ENCODE results near the gene GLDC.

GLDC gene

GRCh38 chr9:6633378-6633777 lies 12.2 kb downstream of the GLDC start:
- no peak for DNase-seq (ENCODE audit: low read depth in 1 of 2, low spot score in 1 of 2)
- Histone ChIP-seq H3K27ac (replicated peaks) (no peak overlapping the region), H3K27me3 (ENCODE audit: insufficient read depth, poor library complexity, severe bottlenecking) (no peaks in the 10 kb centered on the region), H3K4me3 (replicated peaks; ENCODE audit: insufficient read depth, low read length) (no peak overlapping the region)
- TF ChIP-seq SPI1 (IDR thresholded peaks at IDR 0.05; ENCODE audit: borderline replicate concordance, low read depth), result no peak
- no peak for TF ChIP-seq REST (IDR thresholded peaks at IDR 0.05; ENCODE audit: insufficient replicate concordance, low read depth)
- no peak for TF ChIP-seq GABPA (IDR thresholded peaks at IDR 0.05; ENCODE audit: low read depth)

GRCh38 chr9:6632516-6633183 lies 12.9 kb downstream of the GLDC start:
- TF ChIP-seq GABPA (IDR thresholded peaks at IDR 0.05; ENCODE audit: low read depth) (no peak), POLR2AphosphoS5 (IDR thresholded peaks at IDR 0.05; ENCODE audit: low read depth) (no peak), SPI1 (IDR thresholded peaks at IDR 0.05; ENCODE audit: borderline replicate concordance, low read depth) (no peak), REST (IDR thresholded peaks at IDR 0.05; ENCODE audit: insufficient replicate concordance, low read depth) (no peak), CTCF (IDR thresholded peaks at IDR 0.05; ENCODE audit: insufficient read depth, low read length) (no peak)
- no peak for DNase-seq (ENCODE audit: low read depth in 1 of 2, low spot score in 1 of 2)
- H3K27ac ChIP-seq (replicated peaks), result no peak overlapping the region
- H3K27me3 ChIP-seq (ENCODE audit: insufficient read depth, poor library complexity, severe bottlenecking), result peaks cover 3% of the 10 kb centered on the region
- no peak overlapping the region for H3K4me3 ChIP-seq (replicated peaks; ENCODE audit: insufficient read depth, low read length)

- Histone ChIP-seq H3K27ac (replicated peaks) (no peak overlapping the region), H3K27me3 (ENCODE audit: insufficient read depth, poor library complexity, severe bottlenecking) (peaks cover 3% of the 10 kb centered on the region), H3K4me3 (replicated peaks; ENCODE audit: insufficient read depth, low read length) (no peak overlapping the region)
- no peak for DNase-seq (ENCODE audit: low read depth in 1 of 2, low spot score in 1 of 2)
- TF ChIP-seq GABPA (IDR thresholded peaks at IDR 0.05; ENCODE audit: low read depth) (no peak), REST (IDR thresholded peaks at IDR 0.05; ENCODE audit: insufficient replicate concordance, low read depth) (no peak), SPI1 (IDR thresholded peaks at IDR 0.05; ENCODE audit: borderline replicate concordance, low read depth) (no peak), CTCF (IDR thresholded peaks at IDR 0.05; ENCODE audit: insufficient read depth, low read length) (no peak), POLR2AphosphoS5 (IDR thresholded peaks at IDR 0.05; ENCODE audit: low read depth) (no peak)
These were observed 14.4 kb downstream of the GLDC start for GRCh38 chr9:6631207-6631512.
